ENCODE measurements around the gene DHX36.

DNA sequence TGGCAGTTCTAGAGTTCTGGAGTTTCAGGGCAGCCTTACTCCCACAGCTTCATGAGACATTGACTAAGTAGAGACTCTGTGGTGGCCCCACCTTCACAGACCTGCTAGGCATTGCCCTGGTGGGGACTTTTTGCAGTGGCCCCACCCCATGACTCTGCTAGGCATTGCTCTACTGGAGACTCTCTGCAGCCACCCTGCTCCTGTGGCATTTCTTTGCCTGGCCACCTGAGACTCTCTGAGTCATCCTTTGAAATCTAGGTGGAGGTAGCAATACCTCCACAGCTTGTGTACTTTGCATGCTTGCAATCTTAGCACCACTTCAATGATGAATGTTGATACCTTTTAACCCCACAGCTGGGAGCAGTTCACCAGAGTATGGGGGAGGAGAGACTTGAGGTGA is 40.6 kb upstream of the DHX36 start:
- TF ChIP-seq, protein P1, sequence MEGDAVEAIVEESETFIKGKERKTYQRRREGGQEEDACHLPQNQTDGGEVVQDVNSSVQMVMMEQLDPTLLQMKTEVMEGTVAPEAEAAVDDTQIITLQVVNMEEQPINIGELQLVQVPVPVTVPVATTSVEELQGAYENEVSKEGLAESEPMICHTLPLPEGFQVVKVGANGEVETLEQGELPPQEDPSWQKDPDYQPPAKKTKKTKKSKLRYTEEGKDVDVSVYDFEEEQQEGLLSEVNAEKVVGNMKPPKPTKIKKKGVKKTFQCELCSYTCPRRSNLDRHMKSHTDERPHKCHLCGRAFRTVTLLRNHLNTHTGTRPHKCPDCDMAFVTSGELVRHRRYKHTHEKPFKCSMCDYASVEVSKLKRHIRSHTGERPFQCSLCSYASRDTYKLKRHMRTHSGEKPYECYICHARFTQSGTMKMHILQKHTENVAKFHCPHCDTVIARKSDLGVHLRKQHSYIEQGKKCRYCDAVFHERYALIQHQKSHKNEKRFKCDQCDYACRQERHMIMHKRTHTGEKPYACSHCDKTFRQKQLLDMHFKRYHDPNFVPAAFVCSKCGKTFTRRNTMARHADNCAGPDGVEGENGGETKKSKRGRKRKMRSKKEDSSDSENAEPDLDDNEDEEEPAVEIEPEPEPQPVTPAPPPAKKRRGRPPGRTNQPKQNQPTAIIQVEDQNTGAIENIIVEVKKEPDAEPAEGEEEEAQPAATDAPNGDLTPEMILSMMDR (IDR thresholded peaks at IDR 0.05) = no peak
- no peak for TF ChIP-seq POLR2A (IDR thresholded peaks at IDR 0.05)
